ENCODE results near the gene CYP27A1.
A peak's percentile ranks its signal among the peaks of the same experiment; 100 is the strongest.

CYP27A1 gene

GRCh38 chr2:218812861-218813260 is 30.9 kb downstream of the CYP27A1 start:
- no peak for DNase-seq

- DNase-seq, result no peak
Observed at GRCh38 chr2:218813771-218814460, 32.0 kb downstream of the CYP27A1 start.

- DNase-seq, result no peak
Observed at GRCh38 chr2:218814540-218815243, 32.7 kb downstream of the CYP27A1 start.

GRCh38 chr2:218815244-218815637 is 33.3 kb downstream of the CYP27A1 start:
- DNase-seq, result no peak

- no peak for DNase-seq
Observed at GRCh38 chr2:218815649-218816048, 33.7 kb downstream of the CYP27A1 start.

- DNase-seq, result no peak
Observed at GRCh38 chr2:218816561-218817011, 34.6 kb downstream of the CYP27A1 start.

- no peak for DNase-seq
Observed at GRCh38 chr2:218819093-218819492, 37.1 kb downstream of the CYP27A1 start.

GRCh38 chr2:218820746-218821369 is 38.9 kb downstream of the CYP27A1 start:
- no peak for DNase-seq

GRCh38 chr2:218821605-218822211 is 39.8 kb downstream of the CYP27A1 start:
- no peak for DNase-seq

- DNase-seq, result no peak
Observed at GRCh38 chr2:218822622-218823021, 40.7 kb downstream of the CYP27A1 start.

- DNase-seq, result no peak
Observed at GRCh38 chr2:218823196-218823855, 41.4 kb downstream of the CYP27A1 start.

GRCh38 chr2:218824004-218824403 is 42.1 kb downstream of the CYP27A1 start:
- DNase-seq, result no peak

- no peak for DNase-seq
Observed at GRCh38 chr2:218826791-218827190, 44.8 kb downstream of the CYP27A1 start.

GRCh38 chr2:218827701-218828476 is 45.9 kb downstream of the CYP27A1 start:
- DNase-seq, result no peak

- DNase-seq, result no peak
Observed at GRCh38 chr2:218828477-218828778, 46.5 kb downstream of the CYP27A1 start.

- DNase-seq, result peak; percentile 81
Observed at GRCh38 chr2:218829868-218830451, 48.0 kb downstream of the CYP27A1 start.

GRCh38 chr2:218830526-218831306 is 48.8 kb downstream of the CYP27A1 start:
- no peak for DNase-seq

- DNase-seq, result peak; percentile 71
Observed at GRCh38 chr2:218831378-218831990, 49.5 kb downstream of the CYP27A1 start, which contains the start of gene PRKAG3. TSS of gene PRKAG3 (minus strand) at chr2:218831803.

- no peak for DNase-seq
Observed at GRCh38 chr2:218832081-218832480, 50.1 kb downstream of the CYP27A1 start.

- DNase-seq, result peak; percentile 58
Observed at GRCh38 chr2:218832520-218832919, 50.6 kb downstream of the CYP27A1 start.
